Measurements from ENCODE around the gene DDT.
"Not testable (repeated sequence)": the region's sequence is repeated elsewhere in the genome, so short reads cannot be mapped to it uniquely, and the experiment has no call there.

Gene DDT

GRCh38 chr22:23997092-23997491 lies 22.9 kb upstream of the DDT start:
- H3K36me3 ChIP-seq (ENCODE audit: low read length): no peaks in the 10 kb centered on the region
- H3K27ac ChIP-seq (ENCODE audit: low read depth, low read length): no peak overlapping the region
- H4K20me1 ChIP-seq (ENCODE audit: low read depth, low read length): no peaks in the 10 kb centered on the region
- H3K9me2 ChIP-seq (replicated peaks; ENCODE audit: insufficient read depth, low read length): no peaks in the 10 kb centered on the region
- H3K9ac ChIP-seq (ENCODE audit: low read length): no peak overlapping the region
- no peak for TF ChIP-seq EZH2phosphoT487 (conservative IDR thresholded peaks at IDR 0.05; ENCODE audit: low read length)
- TF ChIP-seq, protein P1, sequence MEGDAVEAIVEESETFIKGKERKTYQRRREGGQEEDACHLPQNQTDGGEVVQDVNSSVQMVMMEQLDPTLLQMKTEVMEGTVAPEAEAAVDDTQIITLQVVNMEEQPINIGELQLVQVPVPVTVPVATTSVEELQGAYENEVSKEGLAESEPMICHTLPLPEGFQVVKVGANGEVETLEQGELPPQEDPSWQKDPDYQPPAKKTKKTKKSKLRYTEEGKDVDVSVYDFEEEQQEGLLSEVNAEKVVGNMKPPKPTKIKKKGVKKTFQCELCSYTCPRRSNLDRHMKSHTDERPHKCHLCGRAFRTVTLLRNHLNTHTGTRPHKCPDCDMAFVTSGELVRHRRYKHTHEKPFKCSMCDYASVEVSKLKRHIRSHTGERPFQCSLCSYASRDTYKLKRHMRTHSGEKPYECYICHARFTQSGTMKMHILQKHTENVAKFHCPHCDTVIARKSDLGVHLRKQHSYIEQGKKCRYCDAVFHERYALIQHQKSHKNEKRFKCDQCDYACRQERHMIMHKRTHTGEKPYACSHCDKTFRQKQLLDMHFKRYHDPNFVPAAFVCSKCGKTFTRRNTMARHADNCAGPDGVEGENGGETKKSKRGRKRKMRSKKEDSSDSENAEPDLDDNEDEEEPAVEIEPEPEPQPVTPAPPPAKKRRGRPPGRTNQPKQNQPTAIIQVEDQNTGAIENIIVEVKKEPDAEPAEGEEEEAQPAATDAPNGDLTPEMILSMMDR (IDR thresholded peaks at IDR 0.05; ENCODE audit: insufficient read depth, low read length, poor library complexity, severe bottlenecking): no peak
- no peaks in the 10 kb centered on the region for H3K9me3 ChIP-seq (ENCODE audit: insufficient read depth, low read length)
- H3K79me2 ChIP-seq (ENCODE audit: insufficient read depth, low read length): no peaks in the 10 kb centered on the region
- no peak overlapping the region for H3K4me2 ChIP-seq (ENCODE audit: low read depth, low read length, poor library complexity, severe bottlenecking)
- H3K27me3 ChIP-seq (ENCODE audit: low read length): no peaks in the 10 kb centered on the region
- no peak overlapping the region for H3K4me3 ChIP-seq (ENCODE audit: insufficient read depth, low read length, poor library complexity, severe bottlenecking)
- H3F3A ChIP-seq (ENCODE audit: insufficient read depth): no peaks in the 10 kb centered on the region
- no peak overlapping the region for H2AFZ ChIP-seq (ENCODE audit: low read depth, low read length, severe bottlenecking)

GRCh38 chr22:23993581-23994177 lies 19.4 kb upstream of the DDT start:
- H3K79me2 ChIP-seq (ENCODE audit: insufficient read depth, low read length); H3K9me2 ChIP-seq (replicated peaks; ENCODE audit: insufficient read depth, low read length); H3K9me3 ChIP-seq (ENCODE audit: insufficient read depth, low read length); H3K4me3 ChIP-seq (ENCODE audit: insufficient read depth, low read length, poor library complexity, severe bottlenecking); H3K27me3 ChIP-seq (ENCODE audit: low read length); H3K9ac ChIP-seq (ENCODE audit: low read length); H3K36me3 ChIP-seq (ENCODE audit: low read length); H3K27ac ChIP-seq (ENCODE audit: low read depth, low read length); H4K20me1 ChIP-seq (ENCODE audit: low read depth, low read length); H3F3A ChIP-seq (ENCODE audit: insufficient read depth); H2AFZ ChIP-seq (ENCODE audit: low read depth, low read length, severe bottlenecking); H3K4me2 ChIP-seq (ENCODE audit: low read depth, low read length, poor library complexity, severe bottlenecking): not testable (repeated sequence)

GRCh38 chr22:23993080-23993479 lies 18.8 kb upstream of the DDT start:
- not testable (repeated sequence) for H3K9ac ChIP-seq (ENCODE audit: low read length); H3K4me2 ChIP-seq (ENCODE audit: low read depth, low read length, poor library complexity, severe bottlenecking); H2AFZ ChIP-seq (ENCODE audit: low read depth, low read length, severe bottlenecking)

GRCh38 chr22:23989583-23990244 lies 15.5 kb upstream of the DDT start:
- H2AFZ ChIP-seq (ENCODE audit: low read depth, low read length, severe bottlenecking); H3K9me3 ChIP-seq (ENCODE audit: insufficient read depth, low read length); H3K27ac ChIP-seq (ENCODE audit: low read depth, low read length); H3K27me3 ChIP-seq (ENCODE audit: low read length); H3K9me2 ChIP-seq (replicated peaks; ENCODE audit: insufficient read depth, low read length); H3K9ac ChIP-seq (ENCODE audit: low read length); H3K4me2 ChIP-seq (ENCODE audit: low read depth, low read length, poor library complexity, severe bottlenecking); H4K20me1 ChIP-seq (ENCODE audit: low read depth, low read length); H3F3A ChIP-seq (ENCODE audit: insufficient read depth); H3K79me2 ChIP-seq (ENCODE audit: insufficient read depth, low read length); H3K36me3 ChIP-seq (ENCODE audit: low read length); H3K4me3 ChIP-seq (ENCODE audit: insufficient read depth, low read length, poor library complexity, severe bottlenecking): not testable (repeated sequence)

More at GRCh38 chr22:23993080-23993479, 18.8 kb upstream of the DDT start:
- H3K27ac ChIP-seq (ENCODE audit: low read depth, low read length); H3K9me2 ChIP-seq (replicated peaks; ENCODE audit: insufficient read depth, low read length); H3K4me3 ChIP-seq (ENCODE audit: insufficient read depth, low read length, poor library complexity, severe bottlenecking); H3F3A ChIP-seq (ENCODE audit: insufficient read depth); H3K79me2 ChIP-seq (ENCODE audit: insufficient read depth, low read length); H3K36me3 ChIP-seq (ENCODE audit: low read length); H3K27me3 ChIP-seq (ENCODE audit: low read length); H3K9me3 ChIP-seq (ENCODE audit: insufficient read depth, low read length); H4K20me1 ChIP-seq (ENCODE audit: low read depth, low read length): not testable (repeated sequence)

GRCh38 chr22:23986538-23987178 lies 12.4 kb upstream of the DDT start:
- H3K27ac ChIP-seq (ENCODE audit: low read depth, low read length); H3K4me2 ChIP-seq (ENCODE audit: low read depth, low read length, poor library complexity, severe bottlenecking); H3K4me3 ChIP-seq (ENCODE audit: insufficient read depth, low read length, poor library complexity, severe bottlenecking); H4K20me1 ChIP-seq (ENCODE audit: low read depth, low read length); H3K79me2 ChIP-seq (ENCODE audit: insufficient read depth, low read length); H3K9me2 ChIP-seq (replicated peaks; ENCODE audit: insufficient read depth, low read length); H3K27me3 ChIP-seq (ENCODE audit: low read length); H2AFZ ChIP-seq (ENCODE audit: low read depth, low read length, severe bottlenecking); H3F3A ChIP-seq (ENCODE audit: insufficient read depth); H3K9ac ChIP-seq (ENCODE audit: low read length); H3K36me3 ChIP-seq (ENCODE audit: low read length); H3K9me3 ChIP-seq (ENCODE audit: insufficient read depth, low read length): not testable (repeated sequence)

- not testable (repeated sequence) for H3K27ac ChIP-seq (ENCODE audit: low read depth, low read length); H3K9me2 ChIP-seq (replicated peaks; ENCODE audit: insufficient read depth, low read length); H3K4me2 ChIP-seq (ENCODE audit: low read depth, low read length, poor library complexity, severe bottlenecking); H3K27me3 ChIP-seq (ENCODE audit: low read length); H4K20me1 ChIP-seq (ENCODE audit: low read depth, low read length); H3F3A ChIP-seq (ENCODE audit: insufficient read depth); H2AFZ ChIP-seq (ENCODE audit: low read depth, low read length, severe bottlenecking); H3K9me3 ChIP-seq (ENCODE audit: insufficient read depth, low read length); H3K4me3 ChIP-seq (ENCODE audit: insufficient read depth, low read length, poor library complexity, severe bottlenecking); H3K36me3 ChIP-seq (ENCODE audit: low read length); H3K79me2 ChIP-seq (ENCODE audit: insufficient read depth, low read length); H3K9ac ChIP-seq (ENCODE audit: low read length)
Measured at GRCh38 chr22:23986089-23986488, 11.8 kb upstream of the DDT start.

Measured in SU-DHL-6 (cell line).